ENCODE results near the gene FGF11. TPM values are rescaled to one million over a fixed set of nuclear protein-coding genes. Genes with fewer than 3 reads are reported as not detected.

The FGF11 gene
- total and polyA plus RNA-seq, 3 experiments from 2014 or later = 0.12 to 1.1 (median 0.85) TPM

Other genes with a start within 250 kb of the FGF11 start
Only the 30 nearest of the 40 such genes appear.
- gene CTDNEP1, start 187.8 kb upstream of the FGF11 start, total RNA-seq = 100 to 1,000 TPM; 224 to 240 TPM
- gene CTDNEP1, start 187.8 kb upstream of the FGF11 start, polyA plus RNA-seq = 57.1 TPM
- 100 to 1,000 TPM; 106 to 111 TPM for gene ELP5, start 187.3 kb upstream of the FGF11 start, total RNA-seq
- 84.8 TPM for gene ELP5, start 187.3 kb upstream of the FGF11 start, polyA plus RNA-seq
- 1 to 10 TPM in 1 of 2 experiments, under 1 TPM in 1; 0.63 to 1.1 TPM for gene CLDN7, start 177.0 kb upstream of the FGF11 start, total RNA-seq
- gene CLDN7, start 177.0 kb upstream of the FGF11 start, polyA plus RNA-seq = 2.1 TPM
- under 1 TPM; 0.18 to 0.24 TPM for gene SLC2A4, start 157.8 kb upstream of the FGF11 start, total RNA-seq
- gene SLC2A4, start 157.8 kb upstream of the FGF11 start, polyA plus RNA-seq = not detected
- gene YBX2, start 144.9 kb upstream of the FGF11 start, total RNA-seq = under 1 TPM; 0.07 to 0.26 TPM
- not detected for gene YBX2, start 144.9 kb upstream of the FGF11 start, polyA plus RNA-seq
- gene EIF5A, start 131.9 kb upstream of the FGF11 start, total RNA-seq = 1,000 to 10,000 TPM; 1,533 to 1,595 TPM
- 230 TPM for gene EIF5A, start 131.9 kb upstream of the FGF11 start, polyA plus RNA-seq
- gene GPS2, start 124.2 kb upstream of the FGF11 start, total RNA-seq = 10 to 100 TPM; 81.1 to 85.2 TPM
- 116 TPM for gene GPS2, start 124.2 kb upstream of the FGF11 start, polyA plus RNA-seq
- gene NEURL4, start 110.2 kb upstream of the FGF11 start, total RNA-seq = 10 to 100 TPM; 60.1 to 60.7 TPM
- 2.7 TPM for gene NEURL4, start 110.2 kb upstream of the FGF11 start, polyA plus RNA-seq
- 100 to 1,000 TPM; 216 to 225 TPM for gene ACAP1, start 103.0 kb upstream of the FGF11 start, total RNA-seq
- 274 TPM for gene ACAP1, start 103.0 kb upstream of the FGF11 start, polyA plus RNA-seq
- 1 to 10 TPM; 4.6 to 5.1 TPM for gene KCTD11, start 87.3 kb upstream of the FGF11 start, total RNA-seq
- gene KCTD11, start 87.3 kb upstream of the FGF11 start, polyA plus RNA-seq = 1.9 TPM
- not detected for gene TMEM95, start 84.4 kb upstream of the FGF11 start, total RNA-seq
- gene TMEM95, start 84.4 kb upstream of the FGF11 start, polyA plus RNA-seq = not detected
- 1 to 10 TPM; 4.4 to 5.8 TPM for gene TNK1, start 58.4 kb upstream of the FGF11 start, total RNA-seq
- gene TNK1, start 58.4 kb upstream of the FGF11 start, polyA plus RNA-seq = 3.1 TPM
- gene PLSCR3, start 45.0 kb upstream of the FGF11 start, total RNA-seq = 10 to 100 TPM; 79.1 to 81.6 TPM
- 152 TPM for gene PLSCR3, start 45.0 kb upstream of the FGF11 start, polyA plus RNA-seq
- 10 to 100 TPM; 45.4 to 51.4 TPM for gene TMEM256, start 35.4 kb upstream of the FGF11 start, total RNA-seq
- 62.4 TPM for gene TMEM256, start 35.4 kb upstream of the FGF11 start, polyA plus RNA-seq
- gene NLGN2, start 31.7 kb upstream of the FGF11 start, total RNA-seq = 1 to 10 TPM; 5.6 to 6.6 TPM
- 0.06 TPM for gene NLGN2, start 31.7 kb upstream of the FGF11 start, polyA plus RNA-seq
- gene SPEM1, start 19.2 kb upstream of the FGF11 start, total RNA-seq = not detected
- not detected for gene SPEM1, start 19.2 kb upstream of the FGF11 start, polyA plus RNA-seq
- not detected for gene SPEM2, start 13.9 kb upstream of the FGF11 start, total RNA-seq
- not detected for gene SPEM2, start 13.9 kb upstream of the FGF11 start, polyA plus RNA-seq
- not detected for gene SPEM3, start 10.7 kb upstream of the FGF11 start, total RNA-seq
- gene SPEM3, start 10.7 kb upstream of the FGF11 start, polyA plus RNA-seq = not detected
- gene TMEM102, start 4.1 kb upstream of the FGF11 start, total RNA-seq = 10 to 100 TPM; 11.1 to 11.9 TPM
- gene TMEM102, start 4.1 kb upstream of the FGF11 start, polyA plus RNA-seq = 23.3 TPM
- 1 to 10 TPM; 6.0 to 6.3 TPM for gene CHRNB1, start 5.5 kb downstream of the FGF11 start, total RNA-seq
- 24.7 TPM for gene CHRNB1, start 5.5 kb downstream of the FGF11 start, polyA plus RNA-seq
- gene ZBTB4, start 40.1 kb downstream of the FGF11 start, total RNA-seq = 10 to 100 TPM; 22.8 to 23.1 TPM
- 24.1 TPM for gene ZBTB4, start 40.1 kb downstream of the FGF11 start, polyA plus RNA-seq
- not detected for gene SLC35G6, start 41.9 kb downstream of the FGF11 start, total RNA-seq
- gene SLC35G6, start 41.9 kb downstream of the FGF11 start, polyA plus RNA-seq = 0.12 TPM
- 100 to 1,000 TPM; 190 to 192 TPM for gene POLR2A, start 44.9 kb downstream of the FGF11 start, total RNA-seq
- gene POLR2A, start 44.9 kb downstream of the FGF11 start, polyA plus RNA-seq = 69.6 TPM
- gene TNFSF12, start 109.5 kb downstream of the FGF11 start, total RNA-seq = 10 to 100 TPM; 18.6 to 22.5 TPM
- gene TNFSF12, start 109.5 kb downstream of the FGF11 start, polyA plus RNA-seq = 60.8 TPM
- 1 to 10 TPM in 1 of 2 experiments, under 1 TPM in 1; 0.80 to 1.6 TPM for gene TNFSF13, start 119.2 kb downstream of the FGF11 start, total RNA-seq
- gene TNFSF13, start 119.2 kb downstream of the FGF11 start, polyA plus RNA-seq = not detected
- 100 to 1,000 TPM; 111 to 121 TPM for gene SENP3, start 122.4 kb downstream of the FGF11 start, total RNA-seq
- 12.0 TPM for gene SENP3, start 122.4 kb downstream of the FGF11 start, polyA plus RNA-seq
- 10 to 100 TPM; 11.1 to 12.7 TPM for gene CD68, start 140.1 kb downstream of the FGF11 start, total RNA-seq
- gene CD68, start 140.1 kb downstream of the FGF11 start, polyA plus RNA-seq = 1.2 TPM
- gene MPDU1, start 144.3 kb downstream of the FGF11 start, total RNA-seq = 100 to 1,000 TPM; 115 to 124 TPM
- gene MPDU1, start 144.3 kb downstream of the FGF11 start, polyA plus RNA-seq = 40.5 TPM
- gene SOX15, start 150.6 kb downstream of the FGF11 start, total RNA-seq = under 1 TPM; 0.29 to 0.31 TPM
- gene SOX15, start 150.6 kb downstream of the FGF11 start, polyA plus RNA-seq = not detected
- 10 to 100 TPM; 45.7 to 45.9 TPM for gene FXR2, start 175.4 kb downstream of the FGF11 start, total RNA-seq
- 20.4 TPM for gene FXR2, start 175.4 kb downstream of the FGF11 start, polyA plus RNA-seq

All from CD8-positive, alpha-beta memory T cell (primary cell).